WTC11 (cell line): ENCODE results near the gene LYVE1.

Experiments
- CREB1 ChIP-seq: sonication (generic); formaldehyde crosslinking; IDR thresholded peaks from 2 replicates; pipeline ENCODE4 v1.8.0; 2023; ENCODE audit warnings: mild to moderate bottlenecking, missing genetic modification reagents
- CTCF ChIP-seq: fragments of 200-600 bp; IDR thresholded peaks from 2 replicates; pipeline ENCODE4 v1.8.0; 2022; ENCODE audit warnings: antibody characterized with exemption
- E2F4 ChIP-seq: sonication (generic); formaldehyde crosslinking; IDR thresholded peaks from 2 replicates; pipeline ENCODE4 v1.8.1; 2022; ENCODE audit warnings: low read depth, mild to moderate bottlenecking, moderate library complexity, missing genetic modification reagents, borderline replicate concordance
- E2F5 ChIP-seq: sonication (generic); formaldehyde crosslinking; IDR thresholded peaks from 2 replicates; pipeline ENCODE4 v1.8.1; 2022; ENCODE audit warnings: mild to moderate bottlenecking, moderate library complexity, missing genetic modification reagents
- ESRRA ChIP-seq: sonication (generic); formaldehyde crosslinking; IDR thresholded peaks from 2 replicates; pipeline ENCODE4 v1.8.1; 2022; ENCODE audit warnings: mild to moderate bottlenecking, missing genetic modification reagents, borderline replicate concordance
- MXD4 ChIP-seq: fragments of 250-450 bp; sonication (Bioruptor Pico); IDR thresholded peaks from 2 replicates; pipeline ENCODE4 v1.8.0; 2021; ENCODE audit warnings: mild to moderate bottlenecking, moderate library complexity, borderline replicate concordance
- NR3C1 ChIP-seq: sonication (generic); formaldehyde crosslinking; conservative IDR thresholded peaks from 2 replicates; pipeline ENCODE4 v1.8.1; 2023; ENCODE audit warnings: low read depth, mild to moderate bottlenecking, missing genetic modification reagents
- SP1 ChIP-seq: sonication (generic); formaldehyde crosslinking; conservative IDR thresholded peaks from 2 replicates; pipeline ENCODE4 v1.8.1; 2022; ENCODE audit warnings: missing genetic modification reagents
- TCF7 ChIP-seq: sonication (generic); formaldehyde crosslinking; IDR thresholded peaks from 2 replicates; pipeline ENCODE4 v1.8.0; 2022; ENCODE audit warnings: mild to moderate bottlenecking, low read depth, missing genetic modification reagents, moderate library complexity
- ZNF671 ChIP-seq: fragments of 250-450 bp; sonication (Bioruptor Pico); IDR thresholded peaks from 2 replicates; pipeline ENCODE4 v1.8.0; 2021; ENCODE audit warnings: mild to moderate bottlenecking
- TF ChIP-seq, protein P1 (sequence below): sonication (generic); formaldehyde crosslinking; IDR thresholded peaks from 2 replicates; pipeline ENCODE4 v1.8.1; 2022; ENCODE audit warnings: mild to moderate bottlenecking, missing genetic modification reagents, moderate library complexity, borderline replicate concordance

- TF ChIP-seq CTCF (no peak), E2F4 (CRISPR knock-in tag) (no peak), SP1 (CRISPR knock-in tag) (no peak), CREB1 (no peak), ESRRA (CRISPR knock-in tag) (no peak), MXD4 (no peak), E2F5 (CRISPR knock-in tag) (no peak), ZNF671 (CRISPR knock-in tag) (no peak), NR3C1 (CRISPR knock-in tag) (no peak), TCF7 (CRISPR knock-in tag) (no peak)
- TF ChIP-seq, protein P1, sequence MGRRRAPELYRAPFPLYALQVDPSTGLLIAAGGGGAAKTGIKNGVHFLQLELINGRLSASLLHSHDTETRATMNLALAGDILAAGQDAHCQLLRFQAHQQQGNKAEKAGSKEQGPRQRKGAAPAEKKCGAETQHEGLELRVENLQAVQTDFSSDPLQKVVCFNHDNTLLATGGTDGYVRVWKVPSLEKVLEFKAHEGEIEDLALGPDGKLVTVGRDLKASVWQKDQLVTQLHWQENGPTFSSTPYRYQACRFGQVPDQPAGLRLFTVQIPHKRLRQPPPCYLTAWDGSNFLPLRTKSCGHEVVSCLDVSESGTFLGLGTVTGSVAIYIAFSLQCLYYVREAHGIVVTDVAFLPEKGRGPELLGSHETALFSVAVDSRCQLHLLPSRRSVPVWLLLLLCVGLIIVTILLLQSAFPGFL (CRISPR knock-in tag) = no peak
These were observed 47.9 kb downstream of the LYVE1 start for GRCh38 chr11:10520562-10520961.
